ENCODE data around the gene MAIP1. TPM values are rescaled to one million over a fixed set of nuclear protein-coding genes. Genes with fewer than 3 reads are reported as not detected.

Gene MAIP1
- total RNA-seq, 1 experiment from 2014 or later, result 32.3 TPM

GRCh38 chr2:200012401-200012800 lies 57.0 kb downstream of the MAIP1 start:
- Histone ChIP-seq H3K27ac (ENCODE audit: insufficient read length, low read depth, low read length) (no peak overlapping the region), H3K18ac (ENCODE audit: insufficient read length, low read depth, low read length) (no peak overlapping the region), H4K20me1 (ENCODE audit: control insufficient read depth, insufficient read depth, insufficient read length) (no peaks in the 10 kb centered on the region), H3K4me1 (ENCODE audit: insufficient read depth, low read length) (no peaks in the 10 kb centered on the region), H3K4ac (ENCODE audit: low read depth, low read length) (no peak overlapping the region), H3T11ph (ENCODE audit: low read length) (no peak overlapping the region), H2BK120ac (ENCODE audit: low read depth, low read length, poor library complexity, severe bottlenecking) (no peak overlapping the region), H2AFZ (ENCODE audit: low read length) (no peak overlapping the region), H4K5ac (ENCODE audit: insufficient read length, low read depth, low read length) (no peak overlapping the region), H2BK20ac (ENCODE audit: low read depth, low read length, poor library complexity, severe bottlenecking) (no peak overlapping the region), H3K9me3 (ENCODE audit: control insufficient read depth, low read depth, low read length) (no peaks in the 10 kb centered on the region), H3K79me2 (ENCODE audit: insufficient read depth, low read length) (no peaks in the 10 kb centered on the region), H3K9ac (ENCODE audit: extremely low read depth, insufficient read length, low read length) (no peak overlapping the region), H3K79me1 (ENCODE audit: insufficient read depth, low read depth, low read length, poor library complexity, severe bottlenecking) (no peaks in the 10 kb centered on the region), H3K23ac (ENCODE audit: insufficient read length, low read depth, low read length) (no peak overlapping the region), H3K4me2 (ENCODE audit: insufficient read depth, insufficient read length, low read length) (no peak overlapping the region), H3K27me3 (ENCODE audit: insufficient read depth, low read length) (no peaks in the 10 kb centered on the region), H4K8ac (replicated peaks; ENCODE audit: insufficient read length, low read depth, low read length) (no peak overlapping the region), H3K56ac (ENCODE audit: insufficient read length, low read depth, low read length) (no peak overlapping the region), H3K23me2 (ENCODE audit: insufficient read length, low read depth, low read length, poor library complexity, severe bottlenecking) (no peaks in the 10 kb centered on the region), H2AK5ac (ENCODE audit: insufficient read length, low read length) (no peak overlapping the region), H2BK5ac (ENCODE audit: insufficient read length, low read length) (no peak overlapping the region), H4K91ac (ENCODE audit: insufficient read length, low read depth, low read length) (no peak overlapping the region), H3K14ac (ENCODE audit: insufficient read depth, low read length) (no peak overlapping the region), H2BK15ac (ENCODE audit: low read depth, low read length) (no peak overlapping the region), H2BK12ac (ENCODE audit: insufficient read length, low read depth, low read length) (no peak overlapping the region)
- no peak for TF ChIP-seq CTCF (conservative IDR thresholded peaks at IDR 0.05)
- WGBS (ENCODE audit: extremely low coverage, insufficient read length, low lambda C conversion rate), result no CpG with 5 or more reads among the region's 1 CpG
- DNase-seq, result no peak
- Mint-ChIP-seq H3K9me3 (peaks cover 17 to 25% of the 10 kb centered on the region in 2 experiments), H3K36me3 (ENCODE audit: insufficient read depth in 1 of 3, low read depth in 3 of 3) (peaks cover 11 to 30% (median 20%) of the 10 kb centered on the region in 3 experiments), H3K4me3 (no peak overlapping the region), H3K27me3 (ENCODE audit: low read depth) (no peaks in the 10 kb centered on the region; the same call in 1 of the 2 replicates), H3K4me1 (no peaks in the 10 kb centered on the region), H3K27ac (no peak overlapping the region)

Other genes with a start within 250 kb of the MAIP1 start
- 0.81 and 2.0 TPM in 2 replicates for gene FTCDNL1, start 104.4 kb upstream of the MAIP1 start, total RNA-seq (2021)
- gene C2orf69, start 44.3 kb upstream of the MAIP1 start, total RNA-seq (2021), result 22.0 and 22.6 TPM in 2 replicates
- 16.5 and 17.7 TPM in 2 replicates for gene TYW5, start 91 bp upstream of the MAIP1 start, total RNA-seq (2021)